ENCODE measurements around the gene MLANA.

The MLANA gene

GRCh38 chr9:5896863-5897262 is 6.2 kb downstream of the MLANA start:
- Histone ChIP-seq H3K4me3 (ENCODE audit: control insufficient read depth in 1 of 7, extremely low read depth in 1 of 7, insufficient read depth in 4 of 7, low read depth in 2 of 7, low read length in 6 of 7) (no peak overlapping the region), H3K27ac (ENCODE audit: insufficient read depth in 1 of 2, low read depth in 1 of 2, low read length in 2 of 2, poor library complexity in 1 of 2, severe bottlenecking in 2 of 2) (no peak overlapping the region), H3K4me1 (ENCODE audit: control extremely low read depth in 1 of 4, control insufficient read depth in 4 of 4, insufficient read depth in 4 of 4, low read length in 3 of 4) (peaks cover 0 to 27% (median 6%) of the 10 kb centered on the region in 4 experiments), H3K9me3 (ENCODE audit: control extremely low read depth in 1 of 5, control insufficient read depth in 4 of 5, insufficient read depth in 2 of 5, low read depth in 1 of 5, low read length in 4 of 5) (no peaks in the 10 kb centered on the region), H3K36me3 (ENCODE audit: control insufficient read depth in 4 of 4, insufficient read depth in 4 of 4, low read length in 3 of 4) (peaks cover 0 to 2% (median under 1%) of the 10 kb centered on the region in 4 experiments), H3K27me3 (replicated peaks in 2 of 5; ENCODE audit: control insufficient read depth in 4 of 5, insufficient read depth in 5 of 5, low read length in 4 of 5) (no peaks in the 10 kb centered on the region)
- peak in 1 of 3 donors; percentile 23 for DNase-seq
- POLR2A ChIA-PET: no interaction called here
- CTCF ChIA-PET: interaction anchor here (0.9 to 11.1 kb wide), 10 partner anchors 10 to 157 kb away, joined by 3 to 109 read pairs (median 4); partner anchors contain the start of gene ERMP1
- 85% methylated on average over 4 of the region's 4 CpGs for WGBS (ENCODE audit: insufficient coverage)

GRCh38 chr9:5897851-5898250 is 7.2 kb downstream of the MLANA start:
- ChIA-PET CTCF (interaction anchor here (1.1 to 11.1 kb wide), 9 partner anchors 11 to 111 kb away, joined by 3 to 109 read pairs (median 6); partner anchors contain the start of gene ERMP1), POLR2A (interaction anchor here (0.6 kb wide), 1 partner anchor 37 kb away, joined by 4 read pairs; no protein-coding TSS in a partner anchor)
- 96% methylated on average over 3 of the region's 5 CpGs for WGBS (ENCODE audit: insufficient coverage)

GRCh38 chr9:5899292-5899691 is 8.6 kb downstream of the MLANA start:
- H3K27me3 ChIP-seq (replicated peaks in 2 of 5; ENCODE audit: control insufficient read depth in 4 of 5, insufficient read depth in 5 of 5, low read length in 4 of 5): no peaks in the 10 kb centered on the region
- CTCF ChIA-PET: interaction anchor here (0.9 to 11.1 kb wide), 22 partner anchors 11 to 113 kb away, joined by 3 to 109 read pairs (median 4); partner anchors contain the start of gene ERMP1
- POLR2A ChIA-PET: no interaction called here
- H3K4me1 ChIP-seq (ENCODE audit: control extremely low read depth in 1 of 4, control insufficient read depth in 4 of 4, insufficient read depth in 4 of 4, low read length in 3 of 4): peaks cover 0 to 14% (median 1%) of the 10 kb centered on the region in 4 experiments
- no peaks in the 10 kb centered on the region for H3K9me3 ChIP-seq (ENCODE audit: control extremely low read depth in 1 of 5, control insufficient read depth in 4 of 5, insufficient read depth in 2 of 5, low read depth in 1 of 5, low read length in 4 of 5)
- no peak overlapping the region for H3K27ac ChIP-seq (ENCODE audit: insufficient read depth in 1 of 2, low read depth in 1 of 2, low read length in 2 of 2, poor library complexity in 1 of 2, severe bottlenecking in 2 of 2)
- peaks cover 0 to 2% (median under 1%) of the 10 kb centered on the region in 4 experiments for H3K36me3 ChIP-seq (ENCODE audit: control insufficient read depth in 4 of 4, insufficient read depth in 4 of 4, low read length in 3 of 4)
- no peak overlapping the region for H3K4me3 ChIP-seq (ENCODE audit: control insufficient read depth in 1 of 7, extremely low read depth in 1 of 7, insufficient read depth in 4 of 7, low read depth in 2 of 7, low read length in 6 of 7)
- 53% methylated on average over 2 of the region's 2 CpGs for WGBS (ENCODE audit: insufficient coverage)
- DNase-seq: peak; percentile 38 to 58 (median 56)

More at GRCh38 chr9:5897851-5898250, 7.2 kb downstream of the MLANA start:
- H3K4me1 ChIP-seq (ENCODE audit: control extremely low read depth in 1 of 4, control insufficient read depth in 4 of 4, insufficient read depth in 4 of 4, low read length in 3 of 4): peaks cover 0 to 17% (median 1%) of the 10 kb centered on the region in 4 experiments
- H3K36me3 ChIP-seq (ENCODE audit: control insufficient read depth in 4 of 4, insufficient read depth in 4 of 4, low read length in 3 of 4): peaks cover 0 to 2% (median under 1%) of the 10 kb centered on the region in 4 experiments
- H3K9me3 ChIP-seq (ENCODE audit: control extremely low read depth in 1 of 5, control insufficient read depth in 4 of 5, insufficient read depth in 2 of 5, low read depth in 1 of 5, low read length in 4 of 5): no peaks in the 10 kb centered on the region
- no peak overlapping the region for H3K27ac ChIP-seq (ENCODE audit: insufficient read depth in 1 of 2, low read depth in 1 of 2, low read length in 2 of 2, poor library complexity in 1 of 2, severe bottlenecking in 2 of 2)
- no peaks in the 10 kb centered on the region for H3K27me3 ChIP-seq (replicated peaks in 2 of 5; ENCODE audit: control insufficient read depth in 4 of 5, insufficient read depth in 5 of 5, low read length in 4 of 5)
- no peak overlapping the region for H3K4me3 ChIP-seq (ENCODE audit: control insufficient read depth in 1 of 7, extremely low read depth in 1 of 7, insufficient read depth in 4 of 7, low read depth in 2 of 7, low read length in 6 of 7)
- no peak for DNase-seq

GRCh38 chr9:5900622-5901021 is 9.9 kb downstream of the MLANA start:
- Histone ChIP-seq H3K36me3 (ENCODE audit: control insufficient read depth in 4 of 4, insufficient read depth in 4 of 4, low read length in 3 of 4) (peaks cover 0 to 2% (median under 1%) of the 10 kb centered on the region in 4 experiments), H3K4me1 (ENCODE audit: control extremely low read depth in 1 of 4, control insufficient read depth in 4 of 4, insufficient read depth in 4 of 4, low read length in 3 of 4) (peaks cover 0 to 13% (median 1%) of the 10 kb centered on the region in 4 experiments), H3K9me3 (ENCODE audit: control extremely low read depth in 1 of 5, control insufficient read depth in 4 of 5, insufficient read depth in 2 of 5, low read depth in 1 of 5, low read length in 4 of 5) (no peaks in the 10 kb centered on the region), H3K4me3 (ENCODE audit: control insufficient read depth in 1 of 7, extremely low read depth in 1 of 7, insufficient read depth in 4 of 7, low read depth in 2 of 7, low read length in 6 of 7) (no peak overlapping the region), H3K27ac (ENCODE audit: insufficient read depth in 1 of 2, low read depth in 1 of 2, low read length in 2 of 2, poor library complexity in 1 of 2, severe bottlenecking in 2 of 2) (no peak overlapping the region), H3K27me3 (replicated peaks in 2 of 5; ENCODE audit: control insufficient read depth in 4 of 5, insufficient read depth in 5 of 5, low read length in 4 of 5) (no peaks in the 10 kb centered on the region)
- POLR2A ChIA-PET: no interaction called here
- CTCF ChIA-PET: interaction anchor here (0.5 to 11.1 kb wide), 11 partner anchors 14 to 160 kb away, joined by 3 to 109 read pairs (median 5); partner anchors contain the start of gene ERMP1
- DNase-seq: no peak

- Histone ChIP-seq H3K9me3 (ENCODE audit: control extremely low read depth in 1 of 5, control insufficient read depth in 4 of 5, insufficient read depth in 2 of 5, low read depth in 1 of 5, low read length in 4 of 5) (no peaks in the 10 kb centered on the region), H3K27ac (ENCODE audit: insufficient read depth in 1 of 2, low read depth in 1 of 2, low read length in 2 of 2, poor library complexity in 1 of 2, severe bottlenecking in 2 of 2) (no peak overlapping the region), H3K4me3 (ENCODE audit: control insufficient read depth in 1 of 7, extremely low read depth in 1 of 7, insufficient read depth in 4 of 7, low read depth in 2 of 7, low read length in 6 of 7) (no peak overlapping the region), H3K4me1 (ENCODE audit: control extremely low read depth in 1 of 4, control insufficient read depth in 4 of 4, insufficient read depth in 4 of 4, low read length in 3 of 4) (peaks cover 0 to 6% (median 1%) of the 10 kb centered on the region in 4 experiments), H3K36me3 (ENCODE audit: control insufficient read depth in 4 of 4, insufficient read depth in 4 of 4, low read length in 3 of 4) (peaks cover 0 to 3% (median under 1%) of the 10 kb centered on the region in 4 experiments), H3K27me3 (replicated peaks in 2 of 5; ENCODE audit: control insufficient read depth in 4 of 5, insufficient read depth in 5 of 5, low read length in 4 of 5) (no peaks in the 10 kb centered on the region)
- POLR2A ChIA-PET: no interaction called here
- no peak for DNase-seq
- CTCF ChIA-PET: interaction anchor here (1.4 to 11.1 kb wide), 2 partner anchors 16 to 70 kb away, joined by 3 to 109 read pairs; partner anchors contain the start of gene ERMP1
Observed at GRCh38 chr9:5902377-5902776, 11.7 kb downstream of the MLANA start.

GRCh38 chr9:5908918-5909317 is 18.2 kb downstream of the MLANA start:
- Histone ChIP-seq H3K4me1 (ENCODE audit: control extremely low read depth in 1 of 4, control insufficient read depth in 4 of 4, insufficient read depth in 4 of 4, low read length in 3 of 4) (no peaks in the 10 kb centered on the region), H3K9me3 (ENCODE audit: control extremely low read depth in 1 of 5, control insufficient read depth in 4 of 5, insufficient read depth in 2 of 5, low read depth in 1 of 5, low read length in 4 of 5) (no peaks in the 10 kb centered on the region), H3K4me3 (ENCODE audit: control insufficient read depth in 1 of 7, extremely low read depth in 1 of 7, insufficient read depth in 4 of 7, low read depth in 2 of 7, low read length in 6 of 7) (no peak overlapping the region), H3K27ac (ENCODE audit: insufficient read depth in 1 of 2, low read depth in 1 of 2, low read length in 2 of 2, poor library complexity in 1 of 2, severe bottlenecking in 2 of 2) (no peak overlapping the region), H3K36me3 (ENCODE audit: control insufficient read depth in 4 of 4, insufficient read depth in 4 of 4, low read length in 3 of 4) (peaks cover 0 to 9% (median 3%) of the 10 kb centered on the region in 4 experiments), H3K27me3 (replicated peaks in 2 of 5; ENCODE audit: control insufficient read depth in 4 of 5, insufficient read depth in 5 of 5, low read length in 4 of 5) (no peaks in the 10 kb centered on the region)
- no CpG with 5 or more reads among the region's 3 CpGs for WGBS (ENCODE audit: insufficient coverage)
- DNase-seq: no peak
- ChIA-PET CTCF (no interaction called here), POLR2A (no interaction called here)

GRCh38 chr9:5909976-5910375 is 19.3 kb downstream of the MLANA start:
- Histone ChIP-seq H3K27ac (ENCODE audit: insufficient read depth in 1 of 2, low read depth in 1 of 2, low read length in 2 of 2, poor library complexity in 1 of 2, severe bottlenecking in 2 of 2) (no peak overlapping the region), H3K36me3 (ENCODE audit: control insufficient read depth in 4 of 4, insufficient read depth in 4 of 4, low read length in 3 of 4) (peaks cover 0 to 9% (median 3%) of the 10 kb centered on the region in 4 experiments), H3K4me1 (ENCODE audit: control extremely low read depth in 1 of 4, control insufficient read depth in 4 of 4, insufficient read depth in 4 of 4, low read length in 3 of 4) (no peaks in the 10 kb centered on the region), H3K9me3 (ENCODE audit: control extremely low read depth in 1 of 5, control insufficient read depth in 4 of 5, insufficient read depth in 2 of 5, low read depth in 1 of 5, low read length in 4 of 5) (no peaks in the 10 kb centered on the region), H3K4me3 (ENCODE audit: control insufficient read depth in 1 of 7, extremely low read depth in 1 of 7, insufficient read depth in 4 of 7, low read depth in 2 of 7, low read length in 6 of 7) (no peak overlapping the region), H3K27me3 (replicated peaks in 2 of 5; ENCODE audit: control insufficient read depth in 4 of 5, insufficient read depth in 5 of 5, low read length in 4 of 5) (no peaks in the 10 kb centered on the region)
- ChIA-PET POLR2A (no interaction called here), CTCF (interaction anchor here (0.9 kb wide), 1 partner anchor 10 kb away, joined by 3 read pairs; no protein-coding TSS in a partner anchor)
- whole genome bisulfite sequencing (ENCODE audit: insufficient coverage): 100% methylated on average over 2 of the region's 3 CpGs
- DNase-seq: no peak
